ENCODE results near the gene EFEMP1.
A peak's percentile ranks its signal among the peaks of the same experiment; 100 is the strongest.

The EFEMP1 gene

GRCh38 chr2:55910077-55910476, 13.5 kb downstream of the EFEMP1 start:
- Histone ChIP-seq H3K4me2 (no peak overlapping the region), H3K4me1 (no peaks in the 10 kb centered on the region), H3K9me3 (replicated peaks in 1 of 11) (no peaks in the 10 kb centered on the region), H3K27ac (no peak overlapping the region), H3K9ac (no peak overlapping the region), H3K36me3 (no peaks in the 10 kb centered on the region), H3K27me3 (no peaks in the 10 kb centered on the region), H3K4me3 (no peak overlapping the region), H4K20me1 (no peaks in the 10 kb centered on the region)
- TF ChIP-seq Cebpa-rat (IDR thresholded peaks at IDR 0.05), result no peak

GRCh38 chr2:55907686-55908085, 15.9 kb downstream of the EFEMP1 start:
- Histone ChIP-seq H3K4me2 (no peak overlapping the region), H3K9me3 (replicated peaks in 1 of 11) (peaks cover 7 to 18% (median 14%) of the 10 kb centered on the region in 11 experiments; a peak in 16 of 22 replicates), H3K27me3 (no peaks in the 10 kb centered on the region), H3K27ac (no peak overlapping the region), H4K20me1 (no peaks in the 10 kb centered on the region), H3K4me3 (no peak overlapping the region), H3K9ac (no peak overlapping the region), H3K4me1 (no peaks in the 10 kb centered on the region), H3K36me3 (peaks cover 0 to 8% (median 0%) of the 10 kb centered on the region in 11 experiments; a peak in 6 of 22 replicates)
- TF ChIP-seq Cebpa-rat (IDR thresholded peaks at IDR 0.05), result no peak

DNA sequence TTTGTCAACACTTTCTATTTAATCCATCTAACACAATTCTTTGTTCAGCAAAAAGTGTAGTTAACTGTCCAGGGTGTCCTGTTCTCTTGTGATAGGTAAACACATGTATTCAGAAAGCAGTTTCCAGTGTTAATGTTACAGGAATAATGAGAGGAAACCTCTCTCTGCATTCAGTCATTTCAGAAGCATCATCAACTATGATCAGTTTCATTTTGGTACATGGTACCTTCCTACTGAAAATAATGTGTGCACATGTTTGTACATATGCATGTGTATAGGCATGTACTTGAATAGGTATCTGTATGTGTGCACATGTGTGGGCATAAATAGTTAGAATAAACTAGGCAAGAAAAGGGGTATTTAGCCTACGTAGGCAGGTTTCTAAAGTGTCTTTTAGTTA, 16.6 kb downstream of the EFEMP1 start:
- no peaks in the 10 kb centered on the region for H3K27me3 ChIP-seq
- TF ChIP-seq Cebpa-rat (IDR thresholded peaks at IDR 0.05), result no peak
- no peaks in the 10 kb centered on the region for H3K4me1 ChIP-seq
- H3K27ac ChIP-seq, result no peak overlapping the region
- no peak overlapping the region for H3K4me3 ChIP-seq
- no peak overlapping the region for H3K4me2 ChIP-seq
- H3K9me3 ChIP-seq (replicated peaks in 1 of 11), result peaks cover 7 to 18% (median 15%) of the 10 kb centered on the region in 11 experiments; a peak in 16 of 22 replicates
- H3K36me3 ChIP-seq, result peaks cover 0 to 8% (median 0%) of the 10 kb centered on the region in 11 experiments; a peak in 6 of 22 replicates
- no peak overlapping the region for H3K9ac ChIP-seq
- no peaks in the 10 kb centered on the region for H4K20me1 ChIP-seq

- no peaks in the 10 kb centered on the region for H3K27me3 ChIP-seq
Measured at GRCh38 chr2:55903727-55904126, 19.9 kb downstream of the EFEMP1 start.

DNA sequence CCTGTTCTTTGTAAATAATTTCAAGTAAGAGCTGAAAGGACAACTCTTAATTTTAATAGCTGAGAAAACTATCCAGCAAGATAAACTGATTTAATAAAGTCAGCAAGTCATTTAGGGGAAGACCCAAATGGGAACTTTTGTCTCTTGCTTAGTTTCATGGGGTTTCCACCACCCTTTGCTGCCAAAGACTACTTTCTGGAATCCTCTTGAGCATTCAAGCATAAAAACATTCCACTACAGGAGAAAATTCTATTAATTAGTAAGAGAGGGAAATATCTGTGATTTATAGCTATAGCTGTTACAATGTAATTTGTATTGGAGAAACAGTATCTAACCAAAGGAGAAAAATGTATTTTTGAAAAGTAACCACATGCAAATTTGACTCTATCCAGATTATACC, 20.6 kb downstream of the EFEMP1 start:
- Histone ChIP-seq H3K4me3 (no peak overlapping the region), H3K36me3 (peaks cover 0 to 8% (median 0%) of the 10 kb centered on the region in 11 experiments; a peak in 6 of 22 replicates), H3K4me1 (peaks cover 0 to 8% (median 0%) of the 10 kb centered on the region in 10 experiments; a peak in 5 of 20 replicates), H3K9ac (no peak overlapping the region), H3K27me3 (no peaks in the 10 kb centered on the region), H3K9me3 (replicated peaks in 1 of 11) (peaks cover 7 to 18% (median 15%) of the 10 kb centered on the region in 11 experiments; a peak in 16 of 22 replicates), H4K20me1 (no peaks in the 10 kb centered on the region), H3K27ac (no peak overlapping the region), H3K4me2 (no peak overlapping the region)
- no peak for TF ChIP-seq Cebpa-rat (IDR thresholded peaks at IDR 0.05)

More at GRCh38 chr2:55903727-55904126, 19.9 kb downstream of the EFEMP1 start:
- no peak for TF ChIP-seq Cebpa-rat (IDR thresholded peaks at IDR 0.05)
- Histone ChIP-seq H3K27ac (no peak overlapping the region), H3K4me3 (no peak overlapping the region), H3K9ac (no peak overlapping the region), H4K20me1 (no peaks in the 10 kb centered on the region), H3K9me3 (replicated peaks in 1 of 11) (peaks cover 7 to 18% (median 15%) of the 10 kb centered on the region in 11 experiments; a peak in 16 of 22 replicates), H3K4me1 (peaks cover 0 to 8% (median 0%) of the 10 kb centered on the region in 10 experiments; a peak in 5 of 20 replicates), H3K36me3 (peaks cover 0 to 8% (median 0%) of the 10 kb centered on the region in 11 experiments; a peak in 6 of 22 replicates), H3K4me2 (no peak overlapping the region)

- H3K9ac ChIP-seq, result no peak overlapping the region
- no peak overlapping the region for H3K4me2 ChIP-seq
- peaks cover 7 to 18% (median 15%) of the 10 kb centered on the region in 11 experiments; a peak in 16 of 22 replicates for H3K9me3 ChIP-seq (replicated peaks in 1 of 11)
- no peaks in the 10 kb centered on the region for H4K20me1 ChIP-seq
- TF ChIP-seq Cebpa-rat (IDR thresholded peaks at IDR 0.05), result no peak
- no peak overlapping the region for H3K27ac ChIP-seq
- H3K4me1 ChIP-seq, result peaks cover 0 to 8% (median 0%) of the 10 kb centered on the region in 10 experiments; a peak in 5 of 20 replicates
- no peak overlapping the region for H3K4me3 ChIP-seq
- H3K36me3 ChIP-seq, result peaks cover 0 to 8% (median 0%) of the 10 kb centered on the region in 11 experiments; a peak in 6 of 22 replicates
- no peaks in the 10 kb centered on the region for H3K27me3 ChIP-seq
Measured at GRCh38 chr2:55902429-55902828, 21.2 kb downstream of the EFEMP1 start.

DNA sequence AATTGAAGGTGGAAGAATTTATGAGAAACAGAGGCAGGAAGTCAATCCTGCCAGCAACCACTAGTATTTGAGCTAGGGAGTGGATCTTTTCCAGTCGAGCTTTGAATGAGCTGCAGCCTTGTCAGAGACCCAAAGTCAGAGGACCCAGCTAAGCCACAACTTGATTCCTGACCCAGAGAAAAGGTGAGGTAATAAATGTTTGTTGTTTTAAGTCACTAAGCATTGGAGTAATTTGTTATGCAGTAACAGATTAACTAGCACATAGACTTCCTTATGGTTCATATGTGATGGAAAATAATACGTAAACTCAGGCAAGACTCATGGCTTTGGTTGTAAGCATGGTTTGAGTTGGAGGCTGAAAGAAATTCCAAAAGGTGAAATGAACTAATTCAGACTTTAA, 21.6 kb downstream of the EFEMP1 start:
- Histone ChIP-seq H3K4me2 (no peak overlapping the region), H4K20me1 (no peaks in the 10 kb centered on the region), H3K36me3 (peaks cover 0 to 8% (median 0%) of the 10 kb centered on the region in 11 experiments; a peak in 6 of 22 replicates), H3K9ac (no peak overlapping the region), H3K9me3 (replicated peaks in 1 of 11) (peaks cover 7 to 18% (median 15%) of the 10 kb centered on the region in 11 experiments; a peak in 16 of 22 replicates), H3K4me1 (peaks cover 0 to 8% (median 0%) of the 10 kb centered on the region in 10 experiments; a peak in 5 of 20 replicates), H3K27ac (no peak overlapping the region), H3K4me3 (no peak overlapping the region), H3K27me3 (no peaks in the 10 kb centered on the region)
- no peak for TF ChIP-seq Cebpa-rat (IDR thresholded peaks at IDR 0.05)

- H3K4me3 ChIP-seq, result no peak overlapping the region
- no peaks in the 10 kb centered on the region for H3K27me3 ChIP-seq
- H3K9ac ChIP-seq, result no peak overlapping the region
- TF ChIP-seq Cebpa-rat (IDR thresholded peaks at IDR 0.05), result no peak
- H3K27ac ChIP-seq, result no peak overlapping the region
- peak overlapping the region in 2 of 11 experiments; percentile 5 to 35; a peak in 2 of 22 replicates for H3K4me2 ChIP-seq
- peaks cover 7 to 18% (median 15%) of the 10 kb centered on the region in 11 experiments; a peak in 16 of 22 replicates for H3K9me3 ChIP-seq (replicated peaks in 1 of 11)
- peaks cover 0 to 8% (median 0%) of the 10 kb centered on the region in 10 experiments; a peak in 5 of 20 replicates for H3K4me1 ChIP-seq
- peaks cover 0 to 8% (median 0%) of the 10 kb centered on the region in 11 experiments; a peak in 6 of 22 replicates for H3K36me3 ChIP-seq
- no peaks in the 10 kb centered on the region for H4K20me1 ChIP-seq
Measured at GRCh38 chr2:55901322-55901721, 22.3 kb downstream of the EFEMP1 start.

- Histone ChIP-seq H4K20me1 (no peaks in the 10 kb centered on the region), H3K36me3 (peaks cover 0 to 8% (median 0%) of the 10 kb centered on the region in 11 experiments; a peak in 6 of 22 replicates), H3K9me3 (replicated peaks in 1 of 11) (peaks cover 7 to 21% (median 15%) of the 10 kb centered on the region in 11 experiments; a peak in 17 of 22 replicates), H3K27ac (no peak overlapping the region), H3K4me3 (no peak overlapping the region), H3K4me2 (no peak overlapping the region), H3K9ac (no peak overlapping the region), H3K27me3 (no peaks in the 10 kb centered on the region), H3K4me1 (peaks cover 0 to 8% (median 0%) of the 10 kb centered on the region in 10 experiments; a peak in 5 of 20 replicates)
- no peak for TF ChIP-seq Cebpa-rat (IDR thresholded peaks at IDR 0.05)
Measured at GRCh38 chr2:55899881-55900280, 23.7 kb downstream of the EFEMP1 start.

All from BLaER1 treated with 17β-estradiol and CSF1 and Interleukin-3, amounts not matched to agents 10 nM and 100 nM (cell line).